H9 (cell line): Measurements from ENCODE around the gene PCMT1. TPM values are rescaled to one million over a fixed set of nuclear protein-coding genes. Genes with fewer than 3 reads are reported as not detected.

Source experiments
- DNase-seq: peaks from one replicate; pipeline ENCODE4 v3.0.0-alpha.2; 2017
- H2AFZ ChIP-seq: one replicate; pipeline ENCODE4 v1.6.1; 2013; ENCODE audit warnings: mild to moderate bottlenecking, low read length, control low read depth, moderate library complexity
- H2AK5ac ChIP-seq: 2 replicates; pipeline ENCODE4 v1.6.1; 2013; ENCODE audit warnings: low read length, control low read depth, mixed read lengths; ENCODE audit not compliant: insufficient read length
- H2BK120ac ChIP-seq: one replicate; pipeline ENCODE4 v1.6.1; 2013; ENCODE audit warnings: low read depth, mild to moderate bottlenecking, low read length, control low read depth, inconsistent platforms; ENCODE audit not compliant: poor library complexity, severe bottlenecking
- H2BK12ac ChIP-seq: 2 replicates; pipeline ENCODE4 v1.6.1; 2013; ENCODE audit warnings: low read length, control low read depth, mixed read lengths, low read depth; ENCODE audit not compliant: insufficient read length
- H2BK15ac ChIP-seq: 2 replicates; pipeline ENCODE4 v1.6.1; 2013; ENCODE audit warnings: low read depth, low read length, control low read depth
- H2BK20ac ChIP-seq: one replicate; pipeline ENCODE4 v1.6.1; 2013; ENCODE audit warnings: low read depth, mild to moderate bottlenecking, low read length, control low read depth, inconsistent platforms; ENCODE audit not compliant: poor library complexity, severe bottlenecking
- H2BK5ac ChIP-seq: 2 replicates; pipeline ENCODE4 v1.6.1; 2013; ENCODE audit warnings: low read length, control low read depth, mixed read lengths; ENCODE audit not compliant: insufficient read length
- H3K14ac ChIP-seq: 2 replicates; pipeline ENCODE4 v1.6.1; 2013; ENCODE audit warnings: low read length, control low read depth; ENCODE audit not compliant: insufficient read depth
- H3K18ac ChIP-seq: 2 replicates; pipeline ENCODE4 v1.6.1; 2013; ENCODE audit warnings: low read depth, mild to moderate bottlenecking, mixed read lengths, low read length, control low read depth; ENCODE audit not compliant: insufficient read length
- H3K23ac ChIP-seq: 2 replicates; pipeline ENCODE4 v1.6.1; 2013; ENCODE audit warnings: low read length, control low read depth, mixed read lengths, low read depth; ENCODE audit not compliant: insufficient read length
- H3K23me2 ChIP-seq: 2 replicates; pipeline ENCODE4 v1.6.1; 2013; ENCODE audit warnings: low read depth, mild to moderate bottlenecking, mixed read lengths, low read length, control low read depth; ENCODE audit not compliant: insufficient read length, poor library complexity, severe bottlenecking
- H3K27ac ChIP-seq: 2 replicates; pipeline ENCODE4 v1.5.1; 2013; ENCODE audit warnings: low read length, control low read depth, mixed read lengths, low read depth; ENCODE audit not compliant: insufficient read length
- H3K27me3 ChIP-seq: 2 replicates; pipeline ENCODE4 v1.6.1; 2013; ENCODE audit warnings: low read length, control low read depth, inconsistent platforms; ENCODE audit not compliant: insufficient read depth
- H3K4ac ChIP-seq: 2 replicates; pipeline ENCODE4 v1.6.1; 2013; ENCODE audit warnings: low read depth, mild to moderate bottlenecking, control low read depth, inconsistent platforms, low read length, moderate library complexity
- H3K4me1 ChIP-seq: 2 replicates; pipeline ENCODE4 v1.6.1; 2013; ENCODE audit warnings: low read length, control low read depth, inconsistent platforms; ENCODE audit not compliant: insufficient read depth
- H3K4me2 ChIP-seq: 2 replicates; pipeline ENCODE4 v1.6.1; 2013; ENCODE audit warnings: low read length, control low read depth, mixed read lengths; ENCODE audit not compliant: insufficient read length, insufficient read depth
- H3K56ac ChIP-seq: 2 replicates; pipeline ENCODE4 v1.6.1; 2013; ENCODE audit warnings: low read depth, mild to moderate bottlenecking, mixed read lengths, low read length, control low read depth; ENCODE audit not compliant: insufficient read length
- H3K79me1 ChIP-seq: 2 replicates; pipeline ENCODE4 v1.6.1; 2013; ENCODE audit warnings: low read depth, mild to moderate bottlenecking, moderate library complexity, low read length, control low read depth, inconsistent platforms; ENCODE audit not compliant: insufficient read depth, poor library complexity, severe bottlenecking
- H3K79me2 ChIP-seq: 2 replicates; pipeline ENCODE4 v1.6.1; 2013; ENCODE audit warnings: low read length, control low read depth, inconsistent platforms; ENCODE audit not compliant: insufficient read depth
- H3K9ac ChIP-seq: 2 replicates; pipeline ENCODE4 v1.6.1; 2013; ENCODE audit warnings: low read length, control low read depth, mixed read lengths; ENCODE audit not compliant: insufficient read length; ENCODE audit errors: extremely low read depth
- H3K9me3 ChIP-seq: one replicate; pipeline ENCODE4 v1.6.1; 2013; ENCODE audit warnings: low read depth, low read length, inconsistent platforms; ENCODE audit not compliant: control insufficient read depth
- H3T11ph ChIP-seq: one replicate; pipeline ENCODE4 v1.6.1; 2013; ENCODE audit warnings: mild to moderate bottlenecking, low read length, control low read depth, inconsistent platforms
- H4K20me1 ChIP-seq: one replicate; pipeline ENCODE4 v1.6.1; 2013; ENCODE audit not compliant: control insufficient read depth, insufficient read length, insufficient read depth
- H4K5ac ChIP-seq: 2 replicates; pipeline ENCODE4 v1.6.1; 2013; ENCODE audit warnings: low read depth, mild to moderate bottlenecking, mixed read lengths, low read length, control low read depth; ENCODE audit not compliant: insufficient read length
- H4K8ac ChIP-seq: replicated peaks from 2 replicates; pipeline ENCODE4 v1.6.1; 2013; ENCODE audit warnings: low read length, control low read depth, mixed read lengths, low read depth; ENCODE audit not compliant: insufficient read length
- H4K91ac ChIP-seq: 2 replicates; pipeline ENCODE4 v1.6.1; 2013; ENCODE audit warnings: low read depth, mild to moderate bottlenecking, moderate library complexity, mixed read lengths, low read length, control low read depth; ENCODE audit not compliant: insufficient read length
- H3K27ac Mint-ChIP-seq, 3 experiments: 2 replicates in 2 of 3; 3 replicates in 1 of 3; pipeline ENCODE4 v1.8.0; 2020 to 2021; ENCODE audit warnings: mixed read lengths in 3 of 3, mild to moderate bottlenecking in 1 of 3, moderate library complexity in 1 of 3
- H3K27me3 Mint-ChIP-seq: 2 replicates; pipeline ENCODE4 v1.8.0; 2021; ENCODE audit warnings: low read depth, mild to moderate bottlenecking, moderate library complexity, mixed read lengths
- H3K36me3 Mint-ChIP-seq, 3 experiments: 2 replicates in 2 of 3; 3 replicates in 1 of 3; pipeline ENCODE4 v1.8.0; 2020 to 2021; ENCODE audit warnings: low read depth in 3 of 3, mixed read lengths in 3 of 3; ENCODE audit not compliant: insufficient read depth in 1 of 3
- H3K4me1 Mint-ChIP-seq, 2 experiments: 2 replicates each; pipeline ENCODE4 v1.8.0; 2020; ENCODE audit warnings: mixed read lengths in 2 of 2
- H3K4me3 Mint-ChIP-seq, 2 experiments: 2 replicates in 1 of 2; 3 replicates in 1 of 2; pipeline ENCODE4 v1.8.0; 2020 to 2021; ENCODE audit warnings: mild to moderate bottlenecking in 2 of 2, mixed read lengths in 2 of 2, moderate library complexity in 1 of 2
- H3K9me3 Mint-ChIP-seq, 2 experiments: 2 replicates in 1 of 2; 3 replicates in 1 of 2; pipeline ENCODE4 v1.8.0; 2020; ENCODE audit warnings: mild to moderate bottlenecking in 2 of 2, mixed read lengths in 2 of 2, moderate library complexity in 1 of 2
- WGBS: extraction: QIAGEN DNeasy Blood & Tissue Kit; methylation state at CpG from one replicate; pipeline ENCODE4 v1.1.7; 2013; ENCODE audit warnings: missing lambda C conversion rate, low lambda C conversion rate, mixed read lengths; ENCODE audit not compliant: insufficient read length; ENCODE audit errors: extremely low coverage; 5-methylcytosine and 5-hydroxymethylcytosine counted together
- total RNA-seq: library from RNA; stranded (reverse); gene quantifications from 2 replicates; pipeline ENCODE4 v1.2.1, GENCODE V29; 2021
- TF ChIP-seq, protein P1 (sequence below): fragments of 200-600 bp; sonication (generic); conservative IDR thresholded peaks from 3 replicates; pipeline ENCODE4 v1.8.0; 2021; ENCODE audit warnings: antibody characterized with exemption, mild to moderate bottlenecking

Gene PCMT1
- total RNA-seq, 1 experiment from 2014 or later, result 98.3 TPM

DNA sequence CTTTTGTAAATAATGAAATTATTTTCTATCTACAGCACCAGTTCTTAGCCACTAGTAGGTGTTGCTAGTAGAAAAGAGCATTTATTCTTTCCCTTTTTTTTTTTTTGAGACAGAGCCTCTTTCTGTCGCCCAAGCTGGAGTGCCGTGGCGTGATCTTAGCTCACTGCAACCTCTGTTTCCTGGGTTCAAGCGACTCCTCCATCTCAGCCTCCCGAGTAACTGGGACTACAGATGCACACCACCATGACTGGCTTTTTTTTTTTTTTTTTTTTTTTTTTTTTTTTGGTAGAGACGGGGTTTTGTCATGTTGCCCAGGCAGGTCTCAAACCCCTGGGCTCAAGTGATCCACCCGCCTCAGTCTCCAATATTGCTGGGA is 6.7 kb downstream of the PCMT1 start:
- Histone ChIP-seq H2BK15ac (no peak overlapping the region), H3K23me2 (no peaks in the 10 kb centered on the region), H3K9me3 (no peaks in the 10 kb centered on the region), H3K14ac (no peak overlapping the region), H3K56ac (no peak overlapping the region), H4K8ac (no peak overlapping the region), H2BK12ac (no peak overlapping the region), H3K4me1 (no peaks in the 10 kb centered on the region), H3K27ac (no peak overlapping the region), H4K20me1 (no peaks in the 10 kb centered on the region), H3K27me3 (no peaks in the 10 kb centered on the region), H3K4ac (no peak overlapping the region), H3T11ph (no peak overlapping the region), H3K9ac (no peak overlapping the region), H3K79me2 (peaks cover 20% of the 10 kb centered on the region; the same call in 1 of the 2 replicates), H2BK20ac (no peak overlapping the region), H3K4me2 (no peak overlapping the region), H2AK5ac (no peak overlapping the region), H2AFZ (no peak overlapping the region), H3K79me1 (no peaks in the 10 kb centered on the region), H2BK5ac (no peak overlapping the region), H4K91ac (no peak overlapping the region), H3K18ac (no peak overlapping the region), H2BK120ac (no peak overlapping the region), H4K5ac (no peak overlapping the region), H3K23ac (no peak overlapping the region)
- no peaks in the 10 kb centered on the region for H3K27me3 Mint-ChIP-seq
- no peaks in the 10 kb centered on the region for H3K4me1 Mint-ChIP-seq
- no peak overlapping the region for H3K4me3 Mint-ChIP-seq
- DNase-seq, result no peak
- peaks cover 0 to 10% (median 5%) of the 10 kb centered on the region in 3 experiments; a peak in 4 of 7 replicates for H3K36me3 Mint-ChIP-seq
- no peaks in the 10 kb centered on the region for H3K9me3 Mint-ChIP-seq
- no peak overlapping the region for H3K27ac Mint-ChIP-seq
- TF ChIP-seq, protein P1, sequence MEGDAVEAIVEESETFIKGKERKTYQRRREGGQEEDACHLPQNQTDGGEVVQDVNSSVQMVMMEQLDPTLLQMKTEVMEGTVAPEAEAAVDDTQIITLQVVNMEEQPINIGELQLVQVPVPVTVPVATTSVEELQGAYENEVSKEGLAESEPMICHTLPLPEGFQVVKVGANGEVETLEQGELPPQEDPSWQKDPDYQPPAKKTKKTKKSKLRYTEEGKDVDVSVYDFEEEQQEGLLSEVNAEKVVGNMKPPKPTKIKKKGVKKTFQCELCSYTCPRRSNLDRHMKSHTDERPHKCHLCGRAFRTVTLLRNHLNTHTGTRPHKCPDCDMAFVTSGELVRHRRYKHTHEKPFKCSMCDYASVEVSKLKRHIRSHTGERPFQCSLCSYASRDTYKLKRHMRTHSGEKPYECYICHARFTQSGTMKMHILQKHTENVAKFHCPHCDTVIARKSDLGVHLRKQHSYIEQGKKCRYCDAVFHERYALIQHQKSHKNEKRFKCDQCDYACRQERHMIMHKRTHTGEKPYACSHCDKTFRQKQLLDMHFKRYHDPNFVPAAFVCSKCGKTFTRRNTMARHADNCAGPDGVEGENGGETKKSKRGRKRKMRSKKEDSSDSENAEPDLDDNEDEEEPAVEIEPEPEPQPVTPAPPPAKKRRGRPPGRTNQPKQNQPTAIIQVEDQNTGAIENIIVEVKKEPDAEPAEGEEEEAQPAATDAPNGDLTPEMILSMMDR, result no peak
- WGBS, result no CpG with 5 or more reads among the region's 7 CpGs
